OCI-LY1 (cell line): ENCODE measurements around the gene POLA1.

Experiments
- H2AFZ ChIP-seq: fragments of 200-600 bp; sonication (generic), shearing (Covaris generic); 2 replicates; pipeline ENCODE4 v1.6.0; 2014; ENCODE audit warnings: antibody characterized with exemption, mild to moderate bottlenecking, low read length
- H3F3A ChIP-seq: fragments of 200-600 bp; sonication (generic), shearing (Covaris generic); 2 replicates; pipeline ENCODE4 v1.6.0; 2014; ENCODE audit warnings: mild to moderate bottlenecking, antibody characterized with exemption, low read length, moderate library complexity; ENCODE audit not compliant: insufficient read depth
- H3K27ac ChIP-seq: fragments of 200-600 bp; sonication (generic); 2 replicates; pipeline ENCODE4 v1.5.1; 2014; ENCODE audit warnings: low read length, mixed run types, mild to moderate bottlenecking, low read depth; ENCODE audit not compliant: poor library complexity, severe bottlenecking
- H3K27me3 ChIP-seq: fragments of 200-600 bp; sonication (generic); 2 replicates; pipeline ENCODE4 v1.6.0; 2014; ENCODE audit warnings: antibody characterized with exemption, mild to moderate bottlenecking, low read length, moderate library complexity; ENCODE audit not compliant: insufficient read depth
- H3K36me3 ChIP-seq: fragments of 200-600 bp; sonication (generic); 2 replicates; pipeline ENCODE4 v1.6.1; 2014; ENCODE audit warnings: mild to moderate bottlenecking, antibody characterized with exemption, low read length, moderate library complexity, mixed read lengths; ENCODE audit not compliant: insufficient read depth
- H3K4me1 ChIP-seq: fragments of 200-600 bp; sonication (generic); 2 replicates; pipeline ENCODE4 v1.5.1; 2014; ENCODE audit warnings: mild to moderate bottlenecking, low read length, moderate library complexity; ENCODE audit not compliant: insufficient read depth, severe bottlenecking
- H3K4me2 ChIP-seq: fragments of 200-600 bp; sonication (generic), shearing (Covaris generic); 2 replicates; pipeline ENCODE4 v1.6.1; 2014; ENCODE audit warnings: low read length
- H3K4me3 ChIP-seq: fragments of 200-600 bp; sonication (generic); 2 replicates; pipeline ENCODE4 v1.5.1; 2014; ENCODE audit warnings: low read length, low read depth, mild to moderate bottlenecking, mixed read lengths; ENCODE audit not compliant: poor library complexity, severe bottlenecking
- H3K79me2 ChIP-seq: fragments of 200-600 bp; shearing (Covaris generic); 2 replicates; pipeline ENCODE4 v1.6.1; 2016; ENCODE audit warnings: mixed run types, low read length, mixed read lengths; ENCODE audit not compliant: insufficient read depth
- H3K9ac ChIP-seq: fragments of 200-600 bp; sonication (generic), shearing (Covaris generic); 2 replicates; pipeline ENCODE4 v1.6.1; 2014; ENCODE audit warnings: mild to moderate bottlenecking, low read length, mixed read lengths
- H3K9me2 ChIP-seq: fragments of 200-600 bp; sonication (generic), shearing (Covaris generic); 2 replicates; pipeline ENCODE4 v1.6.1; 2014; ENCODE audit warnings: low read depth, mild to moderate bottlenecking, low read length, mixed read lengths
- H3K9me3 ChIP-seq: fragments of 200-600 bp; shearing (Covaris generic); 2 replicates; pipeline ENCODE4 v1.6.1; 2014; ENCODE audit warnings: low read length, mixed read lengths
- H4K20me1 ChIP-seq: fragments of 200-600 bp; sonication (generic), shearing (Covaris generic); 2 replicates; pipeline ENCODE4 v1.6.0; 2016; ENCODE audit warnings: mild to moderate bottlenecking, low read length; ENCODE audit not compliant: insufficient read depth
- EZH2 ChIP-seq: fragments of 200-600 bp; sonication (generic), shearing (Covaris generic); IDR thresholded peaks from 2 replicates; pipeline ENCODE4 v1.8.0; 2017; ENCODE audit warnings: borderline replicate concordance, mixed run types, mild to moderate bottlenecking, antibody characterized with exemption, low read length, moderate library complexity, mixed read lengths
- TF ChIP-seq, protein P1 (sequence below): fragments of 200-600 bp; sonication (generic), shearing (Covaris generic); IDR thresholded peaks from 2 replicates; pipeline ENCODE4 v1.5.1; 2017; ENCODE audit warnings: mild to moderate bottlenecking, antibody characterized with exemption, low read length, moderate library complexity, mixed read lengths

The POLA1 gene

DNA sequence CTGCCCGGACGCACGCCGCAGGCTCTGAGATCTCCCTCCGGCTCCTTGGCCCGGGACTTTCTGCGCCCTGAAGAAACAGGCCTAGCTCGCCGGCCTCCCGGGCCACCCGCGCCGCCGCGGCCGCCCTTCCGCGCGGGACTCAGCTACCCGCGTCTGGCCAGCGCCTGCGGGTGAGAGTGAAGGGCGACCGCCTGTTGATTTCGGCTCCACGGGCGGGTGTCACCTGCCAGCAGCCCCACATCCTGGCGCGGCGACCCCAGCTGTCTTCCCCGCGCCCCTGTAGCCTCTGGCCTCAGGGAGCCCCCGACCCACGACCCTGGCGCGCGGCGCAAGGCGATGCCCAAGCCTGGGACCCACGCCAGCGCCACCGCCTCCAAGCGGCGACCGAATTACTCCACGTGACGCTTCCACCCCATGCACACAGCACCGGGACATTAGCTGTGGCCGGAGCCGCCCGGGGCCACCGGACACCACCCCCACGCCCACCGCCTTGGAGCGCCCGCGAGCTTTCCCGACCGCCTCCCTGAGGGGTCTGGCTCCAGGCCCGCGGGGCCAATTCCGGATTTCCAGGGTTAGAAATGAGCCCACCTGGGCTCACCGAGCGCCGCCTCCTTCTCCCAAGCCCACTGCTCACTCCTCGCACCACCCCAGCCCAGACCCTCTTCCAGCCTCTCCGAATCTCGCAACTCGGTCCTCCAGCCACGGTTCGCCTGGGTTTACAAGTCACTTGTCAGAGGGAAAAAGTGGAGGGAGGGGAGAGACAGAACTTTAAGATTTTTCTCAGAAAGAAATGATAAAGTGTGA is 311.9 kb downstream of the POLA1 start:
- Histone ChIP-seq H3K27me3 (no peaks in the 10 kb centered on the region), H4K20me1 (no peaks in the 10 kb centered on the region), H3F3A (no peaks in the 10 kb centered on the region), H3K36me3 (no peaks in the 10 kb centered on the region), H3K9me3 (no peaks in the 10 kb centered on the region), H3K27ac (no peak overlapping the region), H3K79me2 (no peaks in the 10 kb centered on the region), H3K4me1 (no peaks in the 10 kb centered on the region), H3K4me3 (no peak overlapping the region), H3K4me2 (no peak overlapping the region), H3K9ac (no peak overlapping the region), H2AFZ (no peak overlapping the region), H3K9me2 (no peaks in the 10 kb centered on the region)
- TF ChIP-seq, protein P1, sequence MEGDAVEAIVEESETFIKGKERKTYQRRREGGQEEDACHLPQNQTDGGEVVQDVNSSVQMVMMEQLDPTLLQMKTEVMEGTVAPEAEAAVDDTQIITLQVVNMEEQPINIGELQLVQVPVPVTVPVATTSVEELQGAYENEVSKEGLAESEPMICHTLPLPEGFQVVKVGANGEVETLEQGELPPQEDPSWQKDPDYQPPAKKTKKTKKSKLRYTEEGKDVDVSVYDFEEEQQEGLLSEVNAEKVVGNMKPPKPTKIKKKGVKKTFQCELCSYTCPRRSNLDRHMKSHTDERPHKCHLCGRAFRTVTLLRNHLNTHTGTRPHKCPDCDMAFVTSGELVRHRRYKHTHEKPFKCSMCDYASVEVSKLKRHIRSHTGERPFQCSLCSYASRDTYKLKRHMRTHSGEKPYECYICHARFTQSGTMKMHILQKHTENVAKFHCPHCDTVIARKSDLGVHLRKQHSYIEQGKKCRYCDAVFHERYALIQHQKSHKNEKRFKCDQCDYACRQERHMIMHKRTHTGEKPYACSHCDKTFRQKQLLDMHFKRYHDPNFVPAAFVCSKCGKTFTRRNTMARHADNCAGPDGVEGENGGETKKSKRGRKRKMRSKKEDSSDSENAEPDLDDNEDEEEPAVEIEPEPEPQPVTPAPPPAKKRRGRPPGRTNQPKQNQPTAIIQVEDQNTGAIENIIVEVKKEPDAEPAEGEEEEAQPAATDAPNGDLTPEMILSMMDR: no peak
- TF ChIP-seq EZH2: no peak

DNA sequence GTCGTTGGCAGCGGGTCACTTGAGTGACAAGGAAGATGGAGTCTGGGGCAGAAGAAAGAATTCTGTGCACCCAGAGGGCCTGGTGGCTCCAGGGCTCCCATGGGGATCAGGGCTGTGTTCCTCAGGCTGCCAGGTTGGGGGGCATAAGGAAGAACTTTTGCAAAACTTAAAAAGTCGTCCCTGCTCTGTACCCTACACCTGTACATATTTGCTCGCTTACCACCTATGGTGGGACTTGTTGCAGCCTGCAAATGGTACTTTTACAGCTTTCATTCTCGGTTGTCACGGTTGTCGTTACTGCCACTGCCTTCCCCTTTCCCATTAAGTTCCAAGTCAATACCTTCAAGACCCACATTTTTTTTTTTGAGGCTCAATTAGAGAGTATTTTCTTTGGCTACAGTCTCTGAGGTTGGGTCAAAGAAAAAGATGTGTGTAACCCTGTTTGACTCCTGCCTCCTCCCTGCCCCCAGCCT is 312.9 kb downstream of the POLA1 start:
- Histone ChIP-seq H3K27me3 (no peaks in the 10 kb centered on the region), H3K4me3 (no peak overlapping the region)
- no peak for TF ChIP-seq EZH2
- TF ChIP-seq, protein P1: no peak

DNA sequence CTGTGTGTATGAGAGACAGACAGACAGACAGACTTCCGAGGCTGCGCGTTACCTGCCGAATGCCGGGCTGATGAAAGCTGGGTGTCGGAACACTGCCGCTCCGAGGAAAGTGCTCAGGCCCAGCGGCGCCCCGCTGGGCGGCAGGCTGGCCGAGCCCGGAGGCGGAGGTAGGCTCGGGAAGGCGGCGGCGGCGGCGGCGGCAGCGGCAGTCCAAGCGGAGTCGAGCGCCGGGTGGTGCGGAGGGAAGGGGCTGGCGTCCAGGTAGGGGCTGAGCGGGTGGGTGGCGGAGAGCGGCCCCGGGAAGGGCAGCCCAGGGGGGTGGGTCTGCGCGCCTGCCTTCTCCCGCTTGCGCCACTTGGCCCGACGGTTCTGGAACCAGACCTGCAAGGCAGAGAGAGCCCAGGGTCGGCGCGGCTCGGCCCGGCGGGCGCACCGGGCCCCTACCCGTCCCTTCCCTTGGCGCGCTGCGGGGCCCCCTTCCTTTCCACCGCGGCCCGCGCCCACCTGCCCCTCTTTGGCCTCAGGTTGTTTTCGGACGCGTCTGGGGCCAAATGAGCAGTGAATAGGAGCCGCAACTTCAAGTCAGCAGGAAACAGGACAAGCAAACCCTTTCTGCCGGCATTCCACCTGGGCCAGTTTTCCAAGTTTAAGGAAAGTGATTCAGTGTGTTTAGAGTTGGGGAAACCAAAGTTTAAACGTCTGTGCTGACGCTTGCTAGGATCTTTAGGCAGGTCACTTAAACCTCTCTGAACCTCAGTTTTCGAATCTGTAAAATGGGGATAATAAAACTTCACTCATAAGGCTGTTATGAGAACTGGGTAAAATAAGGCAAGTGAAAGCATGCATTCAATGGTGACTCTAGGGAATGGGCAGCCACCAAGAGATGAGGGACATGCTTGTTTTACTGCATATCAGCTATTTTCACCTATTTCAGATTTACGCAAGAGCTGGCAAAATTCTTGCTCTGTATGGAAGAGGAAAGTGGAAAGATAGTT is 313.6 kb downstream of the POLA1 start:
- Histone ChIP-seq H3K27me3 (no peaks in the 10 kb centered on the region), H3K4me3 (no peak overlapping the region), H3K9me3 (no peaks in the 10 kb centered on the region), H3K4me1 (no peaks in the 10 kb centered on the region), H3K36me3 (no peaks in the 10 kb centered on the region), H4K20me1 (no peaks in the 10 kb centered on the region), H3F3A (no peaks in the 10 kb centered on the region), H3K9ac (no peak overlapping the region), H3K4me2 (no peak overlapping the region), H3K9me2 (no peaks in the 10 kb centered on the region), H3K27ac (no peak overlapping the region), H2AFZ (no peak overlapping the region), H3K79me2 (no peaks in the 10 kb centered on the region)
- no peak for TF ChIP-seq EZH2
- TF ChIP-seq, protein P1: no peak

More for the DNA sequence above, 312.9 kb downstream of the POLA1 start:
- Histone ChIP-seq H4K20me1 (no peaks in the 10 kb centered on the region), H3K4me1 (no peaks in the 10 kb centered on the region), H3K27ac (no peak overlapping the region), H3K36me3 (no peaks in the 10 kb centered on the region), H3K9me2 (no peaks in the 10 kb centered on the region), H3K4me2 (no peak overlapping the region), H2AFZ (no peak overlapping the region), H3K79me2 (no peaks in the 10 kb centered on the region), H3K9me3 (no peaks in the 10 kb centered on the region), H3F3A (no peaks in the 10 kb centered on the region), H3K9ac (no peak overlapping the region)
